ENCODE results near the gene SH3RF2.
A peak's percentile ranks its signal among the peaks of the same experiment; 100 is the strongest.
"Not testable (repeated sequence)": the region's sequence is repeated elsewhere in the genome, so short reads cannot be mapped to it uniquely, and the experiment has no call there.

The SH3RF2 gene

GRCh38 chr5:145936401-145937131 lies at the start of gene SH3RF2:
Gene SH3RF2, plus strand, starts transcription at chr5:145936578. Its CDS starts 1,351 bp downstream, at chr5:145937929.
- DNase-seq (ENCODE audit: low read depth in 2 of 2), result peak in 1 of 2 experiments; percentile 29

GRCh38 chr5:145887217-145887616 lies 49.2 kb upstream of the SH3RF2 start:
- no peak for DNase-seq (ENCODE audit: low read depth in 2 of 2)

GRCh38 chr5:145887976-145888574 lies 48.3 kb upstream of the SH3RF2 start:
- no peak for DNase-seq (ENCODE audit: low read depth in 2 of 2)

- no peak for DNase-seq (ENCODE audit: low read depth in 2 of 2)
Measured at GRCh38 chr5:145889611-145890010, 46.8 kb upstream of the SH3RF2 start.

- DNase-seq (ENCODE audit: low read depth in 2 of 2), result not testable (repeated sequence)
Measured at GRCh38 chr5:145891378-145891777, 45.0 kb upstream of the SH3RF2 start.

GRCh38 chr5:145898171-145898570 lies 38.2 kb upstream of the SH3RF2 start:
- DNase-seq (ENCODE audit: low read depth in 2 of 2), result no peak

GRCh38 chr5:145902421-145902820 lies 34.0 kb upstream of the SH3RF2 start:
- DNase-seq (ENCODE audit: low read depth in 2 of 2), result no peak

- DNase-seq (ENCODE audit: low read depth in 2 of 2), result no peak
Measured at GRCh38 chr5:145903113-145903512, 33.3 kb upstream of the SH3RF2 start.

- no peak for DNase-seq (ENCODE audit: low read depth in 2 of 2)
Measured at GRCh38 chr5:145903867-145904266, 32.5 kb upstream of the SH3RF2 start.

- DNase-seq (ENCODE audit: low read depth in 2 of 2), result no peak
Measured at GRCh38 chr5:145904743-145905142, 31.6 kb upstream of the SH3RF2 start.

- no peak for DNase-seq (ENCODE audit: low read depth in 2 of 2)
Measured at GRCh38 chr5:145906401-145906800, 30.0 kb upstream of the SH3RF2 start.

- no peak for DNase-seq (ENCODE audit: low read depth in 2 of 2)
Measured at GRCh38 chr5:145908206-145908960, 28.0 kb upstream of the SH3RF2 start.

- no peak for DNase-seq (ENCODE audit: low read depth in 2 of 2)
Measured at GRCh38 chr5:145911164-145911563, 25.2 kb upstream of the SH3RF2 start.

GRCh38 chr5:145912019-145912418 lies 24.4 kb upstream of the SH3RF2 start:
- DNase-seq (ENCODE audit: low read depth in 2 of 2), result no peak

GRCh38 chr5:145912594-145912993 lies 23.8 kb upstream of the SH3RF2 start:
- DNase-seq (ENCODE audit: low read depth in 2 of 2), result no peak

- DNase-seq (ENCODE audit: low read depth in 2 of 2), result no peak
Measured at GRCh38 chr5:145913701-145914100, 22.7 kb upstream of the SH3RF2 start.

GRCh38 chr5:145915970-145916638 lies 20.3 kb upstream of the SH3RF2 start:
- DNase-seq (ENCODE audit: low read depth in 2 of 2), result no peak

GRCh38 chr5:145917288-145917687 lies 19.1 kb upstream of the SH3RF2 start:
- DNase-seq (ENCODE audit: low read depth in 2 of 2), result no peak

GRCh38 chr5:145918397-145918796 lies 18.0 kb upstream of the SH3RF2 start:
- no peak for DNase-seq (ENCODE audit: low read depth in 2 of 2)

- no peak for DNase-seq (ENCODE audit: low read depth in 2 of 2)
Measured at GRCh38 chr5:145919413-145919812, 17.0 kb upstream of the SH3RF2 start.

GRCh38 chr5:145920542-145921210 lies 15.7 kb upstream of the SH3RF2 start:
- DNase-seq (ENCODE audit: low read depth in 2 of 2), result no peak

- DNase-seq (ENCODE audit: low read depth in 2 of 2), result no peak
Measured at GRCh38 chr5:145921211-145921610, 15.2 kb upstream of the SH3RF2 start.

Measured in stimulated activated CD4-positive, alpha-beta T cell treated with anti-CD3 and anti-CD28 coated beads, Interleukin-12 subunit alpha, Interleukin-12 subunit beta, amount 100 ng/mL, for 24 hours (primary cell).